ENCODE results near the gene OR10V1.

DNA sequence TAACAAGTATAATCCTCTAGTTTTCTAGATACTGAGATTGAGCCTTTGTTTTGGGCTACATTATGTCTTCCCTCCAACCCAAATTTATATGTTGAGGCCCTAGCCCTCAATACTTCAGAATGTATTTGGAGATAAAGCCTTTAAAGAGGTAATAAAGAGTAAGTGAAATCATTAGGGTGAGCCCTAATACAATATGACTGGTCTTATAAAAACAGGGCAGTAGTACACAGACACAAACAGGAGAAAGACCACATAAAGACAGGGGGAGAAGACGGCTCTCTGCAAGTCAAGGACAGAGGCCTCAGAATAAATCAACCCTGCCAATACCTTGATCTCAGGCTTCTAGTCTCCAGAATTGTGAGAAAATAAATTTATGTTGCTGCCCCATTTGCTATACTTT lies 6.3 kb downstream of the OR10V1 start:
- TF ChIP-seq, protein P1, sequence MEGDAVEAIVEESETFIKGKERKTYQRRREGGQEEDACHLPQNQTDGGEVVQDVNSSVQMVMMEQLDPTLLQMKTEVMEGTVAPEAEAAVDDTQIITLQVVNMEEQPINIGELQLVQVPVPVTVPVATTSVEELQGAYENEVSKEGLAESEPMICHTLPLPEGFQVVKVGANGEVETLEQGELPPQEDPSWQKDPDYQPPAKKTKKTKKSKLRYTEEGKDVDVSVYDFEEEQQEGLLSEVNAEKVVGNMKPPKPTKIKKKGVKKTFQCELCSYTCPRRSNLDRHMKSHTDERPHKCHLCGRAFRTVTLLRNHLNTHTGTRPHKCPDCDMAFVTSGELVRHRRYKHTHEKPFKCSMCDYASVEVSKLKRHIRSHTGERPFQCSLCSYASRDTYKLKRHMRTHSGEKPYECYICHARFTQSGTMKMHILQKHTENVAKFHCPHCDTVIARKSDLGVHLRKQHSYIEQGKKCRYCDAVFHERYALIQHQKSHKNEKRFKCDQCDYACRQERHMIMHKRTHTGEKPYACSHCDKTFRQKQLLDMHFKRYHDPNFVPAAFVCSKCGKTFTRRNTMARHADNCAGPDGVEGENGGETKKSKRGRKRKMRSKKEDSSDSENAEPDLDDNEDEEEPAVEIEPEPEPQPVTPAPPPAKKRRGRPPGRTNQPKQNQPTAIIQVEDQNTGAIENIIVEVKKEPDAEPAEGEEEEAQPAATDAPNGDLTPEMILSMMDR (conservative IDR thresholded peaks at IDR 0.05; ENCODE audit: low read depth, low read length), result no peak
- TF ChIP-seq EZH2phosphoT487 (IDR thresholded peaks at IDR 0.05; ENCODE audit: borderline replicate concordance, low read length) (no peak), EZH2 (IDR thresholded peaks at IDR 0.05; ENCODE audit: low read length, unreplicated experiment) (no peak)

Measured in PC-3 (cell line).